GM20431 (cell line): Measurements from ENCODE around the gene CYS1.

Source experiments
- in situ Hi-C: fragments of 300-500 bp; cut with MseI, MboI; formaldehyde crosslinking; loops from one replicate; pipeline ENCODE4 v1.15.0; 2020; ENCODE audit warnings: low sequenced_read_pairs; ENCODE audit not compliant: unreplicated experiment

CYS1 gene

GRCh38 chr2:10075101-10075500 is 5.1 kb downstream of the CYS1 start:
- in situ Hi-C loops = no loop called here

GRCh38 chr2:10073706-10074105 is 6.5 kb downstream of the CYS1 start:
- in situ Hi-C loops = no loop called here

DNA sequence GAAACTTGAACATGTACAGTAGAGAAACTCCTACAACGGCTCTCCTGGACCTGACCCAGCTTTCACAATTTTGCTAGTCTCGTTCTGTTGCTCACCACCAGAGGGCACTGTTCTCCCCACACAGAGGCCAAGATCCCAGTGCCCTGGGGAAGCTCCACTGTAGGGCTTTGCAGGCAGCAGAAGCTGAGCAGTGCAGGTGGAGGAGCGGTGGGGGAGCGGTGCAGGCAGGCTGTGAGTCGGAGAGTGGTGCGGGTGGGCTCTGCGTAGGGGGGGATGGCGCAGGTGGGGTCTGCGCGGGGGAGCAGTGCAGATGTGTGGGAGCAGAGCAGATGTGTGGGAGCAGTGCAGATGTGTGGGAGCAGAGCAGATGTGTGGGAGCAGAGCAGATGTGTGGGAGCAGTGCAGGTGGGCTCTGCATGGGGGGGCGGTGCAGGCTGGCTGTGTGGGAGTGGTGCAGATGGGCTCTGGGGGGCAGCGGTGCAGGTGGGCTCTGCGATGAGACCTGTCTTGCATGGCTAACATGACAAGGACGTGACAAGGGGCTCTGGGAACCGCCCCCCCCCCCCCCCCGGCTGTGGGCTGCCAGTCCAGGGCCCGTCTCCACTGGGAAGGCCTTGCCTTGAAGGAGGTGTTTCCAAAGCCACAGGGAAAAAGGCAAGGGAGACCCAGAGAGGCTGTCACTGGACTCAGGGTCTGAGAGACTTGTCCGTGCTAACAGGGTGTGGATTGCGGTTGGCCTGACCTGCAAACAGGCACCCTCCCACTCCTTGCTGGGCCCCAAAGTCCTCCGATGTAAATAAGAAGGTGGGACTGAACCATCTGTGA is 7.3 kb downstream of the CYS1 start:
- in situ Hi-C loops = no loop called here

DNA sequence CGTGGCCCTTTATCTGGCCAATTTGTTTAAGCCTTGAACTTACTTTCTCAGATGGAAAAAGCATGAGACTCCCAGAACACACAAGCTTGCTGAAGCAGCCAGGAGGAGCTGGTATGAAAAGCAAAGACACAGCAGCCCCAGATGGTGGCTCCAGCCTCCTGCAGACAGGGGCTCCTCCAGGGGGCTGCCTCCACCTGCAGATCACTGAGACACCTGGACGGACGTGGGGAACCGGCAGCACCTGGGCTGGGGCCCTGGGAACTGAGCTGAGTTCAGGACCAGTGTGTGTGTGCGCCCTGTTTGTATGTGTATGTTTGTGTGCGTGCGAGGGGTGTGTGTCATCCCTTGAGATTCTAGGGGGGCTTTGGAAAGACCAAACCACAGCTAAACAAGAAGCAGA is 8.6 kb downstream of the CYS1 start:
- in situ Hi-C loops = no loop called here

- in situ Hi-C loops = no loop called here
Measured at GRCh38 chr2:10071176-10071575, 9.0 kb downstream of the CYS1 start.

DNA sequence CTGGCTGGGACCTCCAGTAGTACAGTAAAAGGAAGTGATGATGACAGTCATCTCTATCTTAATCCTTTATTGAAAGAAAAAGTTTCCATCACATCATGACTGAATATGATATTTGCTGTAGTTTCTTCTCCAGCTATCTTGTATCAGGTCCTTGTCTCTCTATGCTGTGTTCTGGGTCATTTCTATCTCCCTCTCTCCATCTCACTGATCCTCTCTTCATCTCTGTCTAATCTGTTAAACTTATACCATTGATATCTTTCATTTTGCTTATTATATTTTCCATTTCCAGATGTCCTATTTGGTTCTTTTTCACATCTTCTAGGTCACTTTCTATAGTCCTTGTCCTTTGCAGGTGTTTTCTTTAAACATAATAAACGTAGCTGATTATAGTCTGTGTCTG is 12.3 kb downstream of the CYS1 start:
- in situ Hi-C loops = no loop called here

- in situ Hi-C loops = no loop called here
Measured at GRCh38 chr2:10067330-10067729, 12.9 kb downstream of the CYS1 start.

DNA sequence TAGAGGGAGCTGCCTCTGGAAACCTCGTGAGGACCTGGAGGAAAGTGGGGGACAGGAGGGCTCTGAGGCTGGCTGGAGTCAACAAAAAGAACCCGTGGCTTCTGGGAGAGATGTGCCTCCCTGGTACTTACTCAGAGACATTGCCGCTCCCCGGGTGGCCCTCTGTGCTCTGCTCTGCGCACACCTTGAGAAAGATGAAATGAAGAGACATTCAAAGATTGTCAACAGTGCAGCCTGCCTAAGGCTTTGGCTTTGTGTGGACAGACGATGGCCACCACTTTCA is 14.5 kb downstream of the CYS1 start:
- in situ Hi-C loops = no loop called here

GRCh38 chr2:10064932-10065772 is 15.1 kb downstream of the CYS1 start:
- in situ Hi-C loops = no loop called here

DNA sequence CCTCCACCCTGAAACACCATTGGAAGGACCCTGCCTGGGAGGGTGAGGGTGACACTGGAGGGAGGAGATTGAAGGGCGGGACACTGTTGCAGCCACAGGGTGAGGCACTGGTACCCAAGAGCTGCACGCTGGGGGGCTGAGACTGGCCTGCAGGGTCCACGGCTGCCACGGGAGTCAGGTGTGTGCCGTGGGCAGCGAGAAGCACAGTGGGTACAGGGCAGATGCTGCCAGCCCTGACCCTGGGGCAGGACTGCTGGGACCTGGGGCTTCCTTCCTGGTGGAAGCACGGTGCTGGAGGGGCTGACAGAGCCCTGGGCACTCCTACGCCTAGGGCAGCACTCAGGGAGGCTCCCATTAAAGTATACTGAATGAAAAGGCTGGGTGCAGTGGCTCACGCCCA is 16.6 kb downstream of the CYS1 start:
- in situ Hi-C loops = no loop called here

DNA sequence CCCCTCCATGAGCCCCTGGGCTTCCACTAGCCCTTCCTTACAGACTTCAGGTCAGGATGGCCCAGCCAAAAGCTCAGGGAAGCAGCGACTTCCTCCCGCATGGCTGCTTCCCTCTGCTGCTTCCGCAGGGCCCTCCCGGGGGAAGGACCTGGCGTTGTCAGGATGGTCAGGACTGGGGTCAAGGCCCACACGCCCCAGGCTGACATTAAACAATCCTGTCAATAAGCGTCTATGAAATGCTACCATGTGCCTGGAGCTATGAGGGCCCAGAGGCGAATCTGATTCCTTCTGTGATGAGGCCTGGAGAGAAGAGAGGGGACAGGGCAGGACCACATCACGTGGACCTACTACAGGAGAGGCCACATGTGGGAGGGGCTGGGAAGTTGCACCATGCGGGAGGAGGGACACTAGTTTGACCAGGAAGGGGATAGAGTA is 17.3 kb downstream of the CYS1 start:
- in situ Hi-C loops = no loop called here

DNA sequence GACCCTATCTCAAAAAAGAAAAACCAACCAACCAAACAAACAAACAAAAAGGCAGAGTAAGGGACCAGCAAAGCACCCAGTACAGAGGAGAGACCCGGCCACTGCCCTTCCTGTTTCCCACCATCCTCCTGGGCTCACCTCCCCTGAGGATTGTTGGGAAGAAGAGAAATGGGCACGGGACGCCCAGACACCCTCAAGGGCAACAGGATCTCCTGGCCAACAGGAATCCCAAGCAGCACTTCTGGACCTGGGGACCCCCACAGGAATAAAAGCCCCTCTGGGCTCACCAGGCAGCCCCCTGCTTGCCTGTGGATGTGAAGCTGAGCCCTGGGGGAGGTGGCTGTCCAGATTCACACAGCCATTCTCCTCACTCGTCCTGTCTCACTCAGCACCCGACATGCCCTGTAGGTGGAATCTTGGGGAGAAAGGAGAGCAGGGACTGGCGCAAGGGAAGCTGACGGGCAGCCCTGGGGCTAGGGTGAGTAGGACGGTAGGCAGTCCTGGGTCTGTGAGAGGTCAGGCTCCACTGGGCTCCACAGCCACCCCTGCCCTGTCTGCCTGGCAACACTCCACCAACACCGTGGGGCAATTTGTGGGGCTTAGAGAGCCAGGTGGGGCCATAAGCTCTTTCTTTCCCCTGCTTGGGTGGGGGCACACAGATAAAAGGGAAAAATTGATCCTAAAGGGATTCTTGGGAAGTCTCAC is 18.8 kb downstream of the CYS1 start:
- in situ Hi-C loops = no loop called here

- in situ Hi-C loops = no loop called here
Measured at GRCh38 chr2:10059552-10060335, 20.5 kb downstream of the CYS1 start.

GRCh38 chr2:10059016-10059351 is 21.2 kb downstream of the CYS1 start:
- in situ Hi-C loops = no loop called here

DNA sequence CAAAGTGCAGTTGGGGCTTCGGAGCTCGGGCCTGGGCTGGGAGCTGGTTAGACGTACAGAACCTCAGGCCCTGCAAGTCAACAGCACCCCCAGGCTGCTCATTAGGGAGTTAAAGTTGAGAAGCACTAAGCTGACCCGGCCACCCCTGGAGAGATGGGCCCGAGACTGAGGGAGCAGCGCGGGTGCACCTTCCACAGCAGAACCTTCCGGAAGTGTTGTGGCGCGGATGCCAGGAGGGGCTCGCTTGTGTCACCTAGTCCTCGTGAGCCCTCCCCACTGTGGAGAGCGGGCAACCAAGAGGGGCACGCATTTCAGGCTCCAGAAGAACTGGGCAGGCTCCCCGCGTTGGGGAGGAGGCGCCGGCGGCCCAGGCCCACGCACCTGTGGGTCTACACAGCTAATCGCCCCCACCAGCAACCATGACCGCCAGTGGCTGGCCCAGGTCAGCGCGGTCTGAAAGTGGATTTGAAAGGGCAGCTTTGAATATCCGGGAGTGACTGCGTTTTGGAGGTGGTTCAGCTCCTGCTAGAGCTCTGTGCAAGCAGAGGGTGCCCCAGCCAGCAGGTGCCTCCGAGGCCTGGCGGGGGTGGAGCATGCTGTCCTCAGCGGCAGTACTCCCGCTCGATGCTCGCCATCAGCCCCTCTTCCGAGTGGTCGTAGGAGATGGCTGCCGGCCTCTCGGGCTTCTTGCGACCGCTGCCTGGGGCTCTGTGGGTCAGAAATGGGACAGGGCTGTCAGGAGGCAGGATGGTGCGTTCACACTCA is 21.8 kb downstream of the CYS1 start:
- in situ Hi-C loops = no loop called here

DNA sequence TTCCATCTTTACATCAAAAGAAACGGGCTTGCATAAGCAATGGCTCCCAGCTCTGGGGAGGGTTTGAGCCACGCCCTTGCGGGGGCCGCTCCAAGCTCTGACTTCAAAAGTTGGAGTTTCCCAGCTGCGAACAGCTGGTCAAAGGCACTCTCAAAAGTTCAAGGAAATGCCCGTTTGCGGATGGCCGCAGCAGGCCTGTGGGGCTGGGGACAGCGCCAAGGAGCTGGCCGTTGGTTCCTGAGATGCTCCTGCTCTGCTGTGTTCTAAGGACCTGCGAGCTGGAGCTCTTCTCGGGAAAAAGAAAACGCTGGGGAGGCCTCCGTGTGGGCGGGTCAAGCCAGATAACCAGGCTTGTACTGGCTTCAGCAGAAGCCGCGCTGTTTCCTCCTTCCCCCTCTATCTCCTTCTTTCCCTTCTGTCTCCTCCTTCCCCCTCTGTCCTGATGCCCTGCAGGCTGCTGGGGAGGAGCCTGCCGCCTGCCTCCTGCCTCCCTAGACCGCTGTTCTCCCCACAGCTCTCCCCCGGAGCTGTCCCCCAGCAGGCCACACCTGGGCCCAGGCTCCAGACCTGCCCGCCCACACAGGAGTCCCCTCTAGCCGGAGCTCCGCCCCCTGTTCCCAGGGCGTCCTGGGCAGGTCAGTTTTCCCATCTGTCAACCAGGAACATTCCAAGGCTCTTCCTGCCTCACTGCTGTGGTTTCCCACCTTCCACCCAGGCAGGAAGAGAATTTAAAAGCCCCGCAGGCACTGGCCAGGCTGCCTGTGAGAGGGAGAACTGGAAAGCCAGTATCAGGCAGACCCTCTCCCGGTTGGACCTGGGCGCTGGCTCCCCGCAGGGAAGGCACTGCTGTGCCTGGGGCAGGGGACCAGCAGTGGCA is 22.7 kb downstream of the CYS1 start:
- in situ Hi-C loops = no loop called here

DNA sequence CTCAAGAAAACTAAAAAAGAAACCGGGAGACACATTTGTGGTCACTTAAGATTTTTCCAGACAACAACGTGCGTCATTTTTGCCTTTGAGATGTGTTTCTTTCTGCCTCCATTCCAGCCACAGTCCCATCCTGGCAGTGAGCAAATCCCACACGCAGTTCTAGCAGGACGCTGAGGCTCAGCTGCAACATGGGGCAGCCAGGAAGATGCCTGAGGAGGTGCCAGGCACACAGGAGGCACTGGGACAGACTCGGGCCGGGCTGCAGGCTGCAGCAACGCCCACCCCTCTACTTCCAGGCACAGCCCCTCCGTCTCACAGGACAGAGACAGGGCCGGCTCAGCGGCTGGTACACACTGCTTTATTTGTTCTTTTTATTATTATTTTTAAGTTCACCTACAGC is 23.8 kb downstream of the CYS1 start:
- in situ Hi-C loops = no loop called here

- in situ Hi-C loops = no loop called here
Measured at GRCh38 chr2:10054976-10055375, 25.2 kb downstream of the CYS1 start.

DNA sequence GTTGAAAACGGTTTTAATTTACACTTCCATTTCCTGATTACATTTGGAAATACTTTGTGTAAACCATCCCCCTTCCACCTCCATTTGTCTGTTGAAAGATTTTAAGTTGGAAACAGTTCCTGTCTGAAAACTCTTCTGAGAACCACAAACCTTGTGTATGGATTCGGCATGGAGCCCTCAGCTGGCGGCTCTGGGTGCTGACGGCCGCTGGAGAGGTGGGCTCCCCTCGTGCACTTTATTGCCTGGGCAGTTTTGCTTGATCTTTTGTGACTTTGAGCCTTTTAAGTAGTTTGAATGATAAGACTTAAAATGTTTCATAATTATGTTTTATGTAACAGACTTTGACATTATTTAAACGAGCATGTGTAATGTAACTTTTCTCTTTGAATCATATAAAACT is 25.8 kb downstream of the CYS1 start:
- in situ Hi-C loops = no loop called here
